NCI-H1694 (cell line): ENCODE measurements around the gene BACE1-AS.

ENCODE experiments used
- DNase-seq: peaks from one replicate; lab custom pipeline; 2025; lab: John Stamatoyannopoulos, UW

BACE1-AS gene

GRCh38 chr11:117292616-117293015, 1.5 kb downstream of the BACE1-AS start:
- DNase-seq: no peak

- no peak for DNase-seq
Measured at GRCh38 chr11:117295438-117296137, 4.4 kb downstream of the BACE1-AS start.

GRCh38 chr11:117296881-117297280, 5.7 kb downstream of the BACE1-AS start:
- no peak for DNase-seq

- DNase-seq: no peak
Measured at GRCh38 chr11:117298195-117298594, 7.0 kb downstream of the BACE1-AS start.

- DNase-seq: no peak
Measured at GRCh38 chr11:117299351-117300282, 8.5 kb downstream of the BACE1-AS start.

DNA sequence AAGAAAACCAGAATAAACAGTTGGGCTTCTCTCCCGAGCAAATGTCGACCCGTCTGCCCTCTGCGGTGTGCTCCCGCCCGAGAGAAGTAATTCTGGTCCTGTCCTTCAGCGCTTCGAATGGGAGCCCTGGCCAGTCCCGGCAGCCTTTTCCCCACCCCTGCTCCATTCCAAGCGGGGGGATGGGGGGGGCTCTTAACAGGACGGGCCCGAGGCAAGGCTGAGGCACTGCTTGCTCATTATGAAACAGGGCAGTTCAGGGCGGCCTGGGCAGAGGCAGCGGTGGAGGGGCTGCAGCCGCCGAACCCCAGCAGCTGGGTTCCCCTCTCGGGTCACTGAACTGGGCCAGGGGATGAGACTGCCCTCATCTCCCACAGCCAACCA, 9.1 kb downstream of the BACE1-AS start:
- DNase-seq: no peak

DNA sequence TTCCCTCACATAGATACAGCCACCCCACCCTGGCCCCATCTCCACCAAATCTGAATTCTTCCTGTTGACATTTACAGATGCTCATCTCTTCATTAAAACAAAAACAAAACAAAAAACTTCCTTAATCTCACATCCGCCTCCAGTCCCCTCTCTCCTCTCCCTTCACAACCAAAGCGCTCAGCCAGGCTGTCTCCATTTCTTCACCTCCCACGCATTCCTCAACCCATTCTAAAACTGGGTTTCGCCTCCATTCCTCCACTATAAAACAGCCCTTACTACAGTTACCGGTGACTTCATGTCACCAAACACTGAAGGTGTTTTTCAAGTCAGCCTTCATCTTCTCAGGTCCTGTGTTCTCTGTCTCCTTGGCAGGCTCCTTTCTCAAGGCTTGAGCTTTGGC, 9.6 kb downstream of the BACE1-AS start:
- DNase-seq: no peak

GRCh38 chr11:117302228-117302627, 11.1 kb downstream of the BACE1-AS start:
- DNase-seq: no peak

- DNase-seq: no peak
Measured at GRCh38 chr11:117303101-117303500, 12.0 kb downstream of the BACE1-AS start.

- no peak for DNase-seq
Measured at GRCh38 chr11:117303646-117304315, 12.6 kb downstream of the BACE1-AS start.

DNA sequence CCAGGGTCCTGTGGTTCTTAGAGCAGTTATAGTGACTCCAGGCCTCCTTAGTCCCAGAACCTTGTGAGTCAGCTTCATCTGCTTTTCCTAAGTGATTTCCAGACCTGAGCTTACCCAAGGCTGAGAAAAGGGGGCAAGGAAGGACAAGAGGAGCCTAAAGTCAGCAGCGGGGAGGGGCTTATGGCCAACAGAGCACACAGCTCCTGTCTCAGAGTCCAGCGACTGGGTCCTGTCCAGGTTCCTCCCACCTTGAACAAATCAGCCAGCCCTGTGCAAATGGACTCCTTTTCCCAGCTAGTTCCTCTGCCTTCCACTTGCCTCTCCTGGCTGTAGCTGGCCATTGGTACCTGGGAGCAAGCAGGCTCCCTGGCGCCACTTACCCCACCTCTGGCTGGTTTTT, 14.0 kb downstream of the BACE1-AS start:
- DNase-seq: no peak

- DNase-seq: no peak
Measured at GRCh38 chr11:117309310-117309709, 18.2 kb downstream of the BACE1-AS start.

- DNase-seq: no peak
Measured at GRCh38 chr11:117313091-117313490, 21.9 kb downstream of the BACE1-AS start.

GRCh38 chr11:117313828-117314768, 23.0 kb downstream of the BACE1-AS start:
- DNase-seq: no peak

DNA sequence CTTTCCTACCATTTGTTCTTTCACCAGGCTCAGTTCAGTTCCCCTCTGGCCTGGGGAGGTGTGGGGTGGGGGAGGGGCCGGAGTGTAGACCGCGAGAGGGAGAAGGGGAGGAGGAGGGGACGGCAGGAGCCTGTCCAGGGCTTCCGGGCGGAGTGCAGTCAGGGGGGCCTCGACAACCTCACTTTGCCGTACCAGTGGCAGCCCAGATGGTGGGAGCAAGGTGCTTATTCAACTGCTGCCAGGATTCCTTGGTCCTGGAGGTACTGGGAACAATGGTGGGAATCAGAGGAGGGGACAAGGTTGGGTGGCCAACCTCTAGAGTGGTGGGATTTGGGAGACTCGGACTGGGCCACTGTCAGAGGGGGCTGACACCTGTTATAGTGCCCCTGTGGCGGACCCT, 23.7 kb downstream of the BACE1-AS start:
- no peak for DNase-seq

DNA sequence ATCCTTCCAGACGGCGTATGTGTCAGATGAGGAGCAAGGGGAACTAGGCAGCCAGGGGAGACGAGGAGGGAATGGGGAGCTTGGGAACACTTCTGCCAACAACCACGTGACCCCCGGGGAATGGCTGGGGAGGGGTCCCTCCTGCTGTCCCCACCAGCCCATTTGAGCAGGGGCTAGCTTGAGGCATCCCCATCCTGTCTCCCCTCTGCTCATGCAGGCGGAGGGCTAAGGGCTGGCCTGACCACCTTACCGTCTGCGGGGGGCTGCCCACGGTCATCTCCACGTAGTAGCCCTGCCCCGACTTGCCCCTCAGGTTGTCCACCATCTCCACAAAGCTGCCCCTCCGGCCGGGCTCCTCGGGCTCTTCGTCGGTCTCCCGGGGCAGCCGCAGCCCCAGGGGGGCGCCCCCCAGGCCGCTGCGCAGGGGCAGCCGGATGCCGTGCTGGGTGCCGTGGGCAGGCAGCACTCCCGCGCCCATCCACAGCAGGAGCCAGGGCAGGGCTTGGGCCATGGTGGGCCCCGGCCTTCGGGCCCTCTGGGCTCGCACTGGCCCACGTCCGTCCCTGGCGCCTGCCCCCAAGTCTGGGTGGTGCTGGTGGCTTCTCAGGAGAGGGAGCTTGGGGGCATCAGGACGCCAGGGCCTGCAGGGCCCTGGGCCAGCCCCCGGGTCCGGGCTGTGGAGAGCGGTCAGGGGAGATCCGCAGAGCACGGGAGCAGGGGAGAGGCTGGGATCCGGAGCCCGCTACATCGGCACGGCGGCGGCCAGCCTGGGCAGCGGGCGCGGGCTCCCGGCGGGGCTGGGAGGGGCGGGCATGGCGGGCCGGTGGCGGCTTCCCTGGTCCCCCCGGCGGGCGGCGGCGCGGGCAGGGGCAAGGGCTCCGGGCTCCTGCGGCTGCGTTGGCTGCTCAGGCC, 24.4 kb downstream of the BACE1-AS start:
- DNase-seq: no peak

- peak; percentile 25 for DNase-seq
Measured at GRCh38 chr11:117316197-117316961, 25.2 kb downstream of the BACE1-AS start, which contains the start of gene BACE1. Gene BACE1, minus strand, starts transcription at chr11:117316256. Its CDS starts 461 bp downstream, at chr11:117315795.

GRCh38 chr11:117318738-117319137, 27.6 kb downstream of the BACE1-AS start:
- DNase-seq: no peak

DNA sequence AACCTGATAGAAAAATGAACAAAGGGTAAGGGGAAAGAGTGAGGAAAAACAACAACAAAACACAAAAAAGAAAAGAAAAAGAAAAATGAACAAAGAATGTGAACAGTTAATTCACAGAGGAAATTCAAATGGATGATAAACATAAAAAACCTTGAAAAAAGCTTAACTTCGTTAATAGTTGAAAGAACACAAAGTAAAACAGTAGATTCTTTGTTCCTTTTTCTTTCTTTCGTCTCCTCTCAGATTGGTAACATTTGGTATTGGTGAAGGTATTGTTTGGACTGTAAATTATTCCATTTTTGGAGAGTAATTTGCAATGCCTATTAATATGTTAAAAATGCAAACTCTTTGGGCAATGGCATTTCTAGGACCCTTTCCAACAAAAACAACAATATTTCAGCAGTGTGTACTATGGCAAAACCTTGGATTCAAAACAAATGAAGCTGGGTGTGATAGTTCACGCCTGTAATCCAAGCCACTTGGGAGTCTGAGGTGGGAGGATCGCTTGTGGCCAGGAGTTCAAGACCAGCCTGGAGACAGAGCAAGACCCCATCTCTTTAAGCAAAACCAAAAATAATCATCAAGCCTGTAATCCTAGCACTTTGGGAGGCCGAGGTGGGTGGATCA, 28.2 kb downstream of the BACE1-AS start:
- DNase-seq: no peak
